Nephron (organoid): ENCODE measurements around the gene MALL.
"Not testable (repeated sequence)": the region's sequence is repeated elsewhere in the genome, so short reads cannot be mapped to it uniquely, and the experiment has no call there.

Experiments
- H3K27ac Mint-ChIP-seq, 3 experiments: 2 replicates each; pipeline ENCODE4 v1.8.0; 2020; ENCODE audit warnings: mixed read lengths in 3 of 3, mild to moderate bottlenecking in 2 of 3, moderate library complexity in 1 of 3
- H3K27me3 Mint-ChIP-seq: 2 replicates; pipeline ENCODE4 v1.8.0; 2021; ENCODE audit warnings: low read depth, mild to moderate bottlenecking, moderate library complexity, mixed read lengths
- H3K36me3 Mint-ChIP-seq: 2 replicates; pipeline ENCODE4 v1.8.0; 2020; ENCODE audit warnings: low read depth, mixed read lengths
- H3K4me1 Mint-ChIP-seq: 2 replicates; pipeline ENCODE4 v1.8.0; 2020; ENCODE audit warnings: mixed read lengths
- H3K4me3 Mint-ChIP-seq, 3 experiments: 2 replicates each; pipeline ENCODE4 v1.8.0; 2020; ENCODE audit warnings: mild to moderate bottlenecking in 3 of 3, mixed read lengths in 3 of 3, moderate library complexity in 2 of 3
- H3K9me3 Mint-ChIP-seq: 2 replicates; pipeline ENCODE4 v1.8.0; 2020; ENCODE audit warnings: mixed read lengths
- CTCF ChIP-seq, 3 experiments: fragments of 200-600 bp; sonication (generic); IDR thresholded peaks; one replicate each; pipeline ENCODE4 v1.5.0; 2021; ENCODE audit warnings: antibody characterized with exemption in 3 of 3; ENCODE audit not compliant: unreplicated experiment in 3 of 3

Gene MALL

GRCh38 chr2:110101280-110101844 is 14.3 kb downstream of the MALL start:
- TF ChIP-seq CTCF (IDR thresholded peaks at IDR 0.05; ENCODE audit: unreplicated experiment in 3 of 3), result no peak
- H3K4me3 Mint-ChIP-seq, result peak overlapping the region in 1 of 3 experiments; percentile 47
- H3K9me3 Mint-ChIP-seq, result peaks cover 3% of the 10 kb centered on the region
- peaks cover 23% of the 10 kb centered on the region for H3K27me3 Mint-ChIP-seq
- peaks cover 28% of the 10 kb centered on the region for H3K4me1 Mint-ChIP-seq
- peaks cover 3% of the 10 kb centered on the region for H3K36me3 Mint-ChIP-seq
- peak overlapping the region; percentile 78 to 93 (median 90) for H3K27ac Mint-ChIP-seq

GRCh38 chr2:110100880-110101279 is 14.7 kb downstream of the MALL start:
- H3K27me3 Mint-ChIP-seq, result peaks cover 26% of the 10 kb centered on the region
- H3K36me3 Mint-ChIP-seq, H3K4me3 Mint-ChIP-seq, H3K9me3 Mint-ChIP-seq: not testable (repeated sequence)
- H3K27ac Mint-ChIP-seq, result peak overlapping the region; percentile 78 to 93 (median 90)
- H3K4me1 Mint-ChIP-seq, result peaks cover 25% of the 10 kb centered on the region

- H3K36me3 Mint-ChIP-seq, result peaks cover 3% of the 10 kb centered on the region
- peaks cover 26% of the 10 kb centered on the region for H3K27me3 Mint-ChIP-seq
- H3K4me3 Mint-ChIP-seq, result no peak overlapping the region
- H3K27ac Mint-ChIP-seq, result peak overlapping the region in 1 of 3 experiments; percentile 30
- TF ChIP-seq CTCF (IDR thresholded peaks at IDR 0.05; ENCODE audit: unreplicated experiment in 3 of 3), result no peak
- peaks cover 23% of the 10 kb centered on the region for H3K4me1 Mint-ChIP-seq
- H3K9me3 Mint-ChIP-seq, result peaks cover 3% of the 10 kb centered on the region
Measured at GRCh38 chr2:110100480-110100879, 15.1 kb downstream of the MALL start.

GRCh38 chr2:110099471-110100225 is 16.0 kb downstream of the MALL start:
- no peak overlapping the region for H3K4me3 Mint-ChIP-seq
- TF ChIP-seq CTCF (IDR thresholded peaks at IDR 0.05; ENCODE audit: unreplicated experiment in 3 of 3), result no peak
- H3K36me3 Mint-ChIP-seq, result peaks cover 3% of the 10 kb centered on the region
- peak overlapping the region in 2 of 3 experiments; percentile 69 to 73 for H3K27ac Mint-ChIP-seq
- H3K27me3 Mint-ChIP-seq, result peaks cover 26% of the 10 kb centered on the region
- H3K9me3 Mint-ChIP-seq, result peaks cover 3% of the 10 kb centered on the region
- H3K4me1 Mint-ChIP-seq, result peaks cover 23% of the 10 kb centered on the region

GRCh38 chr2:110099038-110099425 is 16.6 kb downstream of the MALL start:
- no peak for TF ChIP-seq CTCF (IDR thresholded peaks at IDR 0.05; ENCODE audit: unreplicated experiment in 3 of 3)
- Mint-ChIP-seq H3K27ac (peak overlapping the region in 1 of 3 experiments; percentile 69), H3K27me3 (peaks cover 26% of the 10 kb centered on the region), H3K4me1 (peaks cover 17% of the 10 kb centered on the region), H3K36me3 (peaks cover under 1% of the 10 kb centered on the region), H3K4me3 (no peak overlapping the region), H3K9me3 (peaks cover under 1% of the 10 kb centered on the region)

GRCh38 chr2:110097506-110098220 is 18.0 kb downstream of the MALL start:
- TF ChIP-seq CTCF (IDR thresholded peaks at IDR 0.05; ENCODE audit: unreplicated experiment in 3 of 3), result no peak
- Mint-ChIP-seq H3K9me3 (no peaks in the 10 kb centered on the region), H3K27me3 (peaks cover 26% of the 10 kb centered on the region), H3K27ac (no peak overlapping the region), H3K4me3 (no peak overlapping the region), H3K4me1 (peaks cover 16% of the 10 kb centered on the region), H3K36me3 (no peaks in the 10 kb centered on the region)
